Measurements from ENCODE around the gene TDP2. TPM values are rescaled to one million over a fixed set of nuclear protein-coding genes. Genes with fewer than 3 reads are reported as not detected.

The TDP2 gene
- total and polyA plus RNA-seq, 9 of the 15 experiments (the other 6 are each of a cell fraction or from before 2014, with no cell fraction given) = 27.7 to 60.1 (median 31.8) TPM

DNA sequence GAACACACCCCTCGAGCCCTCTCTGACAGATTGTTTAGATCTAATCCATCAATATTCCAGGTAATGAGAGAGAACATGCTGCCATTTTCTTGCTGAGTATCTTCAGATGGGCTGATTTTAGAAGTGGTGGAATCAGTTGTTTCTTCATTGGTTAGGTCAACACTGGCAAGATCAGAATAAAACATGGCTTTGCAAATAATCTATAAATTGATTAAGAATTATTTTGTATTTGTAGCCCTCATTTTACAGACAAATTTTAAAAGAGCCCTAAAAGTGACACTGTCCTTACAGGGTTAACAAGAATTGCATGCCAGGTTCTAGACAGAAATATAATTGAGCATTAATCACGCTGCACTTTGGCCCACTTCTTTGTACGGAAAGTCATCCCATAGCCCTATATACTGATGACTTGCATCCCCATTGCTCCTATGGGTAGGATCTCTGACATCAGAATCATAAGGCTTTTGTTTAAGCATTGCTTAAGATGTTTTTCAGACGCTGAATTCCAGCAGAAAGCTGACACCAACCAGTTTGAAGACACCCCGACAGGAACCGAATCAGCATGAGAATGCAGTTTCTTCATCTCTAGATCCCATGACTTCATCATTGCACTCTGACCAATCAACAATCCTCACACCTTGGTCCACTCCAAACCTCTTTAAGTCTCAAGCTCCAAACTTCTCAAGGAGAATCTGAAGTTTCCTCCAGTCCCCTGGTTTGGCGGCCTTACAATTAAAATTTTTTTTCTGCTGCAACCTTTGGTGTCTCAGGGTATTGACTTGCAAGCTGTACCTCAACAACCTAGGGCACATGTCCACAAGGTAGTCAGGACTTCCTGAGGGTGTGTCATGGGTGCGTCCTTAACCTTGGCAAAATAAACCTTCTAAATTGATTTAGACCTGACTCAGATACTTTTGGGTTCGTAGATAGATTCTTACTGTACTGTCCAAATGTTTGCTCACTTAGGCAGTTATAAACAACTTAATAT, 7.8 kb downstream of the TDP2 start (continued):
- TF ChIP-seq HNRNPL (IDR thresholded peaks at IDR 0.05; ENCODE audit: low read depth, low read length) = no peak
- TF ChIP-seq KDM1A (IDR thresholded peaks at IDR 0.05) = no peak
- no peak for TF ChIP-seq SMAD1 (IDR thresholded peaks at IDR 0.05; ENCODE audit: low read depth, low read length, partially characterized antibody)
- TF ChIP-seq HIVEP1 (CRISPR knock-in tag; IDR thresholded peaks at IDR 0.05) = no peak
- no peak for TF ChIP-seq ZNF143 (CRISPR knock-in tag; IDR thresholded peaks at IDR 0.05)
- no peak for TF ChIP-seq CREM (IDR thresholded peaks at IDR 0.05; ENCODE audit: low read depth)
- TF ChIP-seq ETV6 (IDR thresholded peaks at IDR 0.05; ENCODE audit: borderline replicate concordance in 1 of 2, low read depth in 2 of 2, low read length in 1 of 2) = no peak
- TF ChIP-seq ETV6 (CRISPR knock-in tag; IDR thresholded peaks at IDR 0.05; ENCODE audit: borderline replicate concordance) = no peak
- TF ChIP-seq CHCHD3 (CRISPR knock-in tag; IDR thresholded peaks at IDR 0.05) = no peak
- TF ChIP-seq, protein P1, sequence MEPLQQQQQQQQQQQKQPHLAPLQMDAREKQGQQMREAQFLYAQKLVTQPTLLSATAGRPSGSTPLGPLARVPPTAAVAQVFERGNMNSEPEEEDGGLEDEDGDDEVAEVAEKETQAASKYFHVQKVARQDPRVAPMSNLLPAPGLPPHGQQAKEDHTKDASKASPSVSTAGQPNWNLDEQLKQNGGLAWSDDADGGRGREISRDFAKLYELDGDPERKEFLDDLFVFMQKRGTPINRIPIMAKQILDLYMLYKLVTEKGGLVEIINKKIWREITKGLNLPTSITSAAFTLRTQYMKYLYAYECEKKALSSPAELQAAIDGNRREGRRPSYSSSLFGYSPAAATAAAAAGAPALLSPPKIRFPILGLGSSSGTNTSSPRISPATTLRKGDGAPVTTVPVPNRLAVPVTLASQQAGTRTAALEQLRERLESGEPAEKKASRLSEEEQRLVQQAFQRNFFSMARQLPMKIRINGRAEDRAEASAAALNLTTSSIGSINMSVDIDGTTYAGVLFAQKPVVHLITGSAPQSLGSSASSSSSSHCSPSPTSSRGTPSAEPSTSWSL (CRISPR knock-in tag; IDR thresholded peaks at IDR 0.05; ENCODE audit: borderline replicate concordance) = no peak
- no peak for TF ChIP-seq SAFB (IDR thresholded peaks at IDR 0.05; ENCODE audit: borderline replicate concordance, low read depth, low read length)
- no peak for TF ChIP-seq ZNF436 (CRISPR knock-in tag; IDR thresholded peaks at IDR 0.05)
- TF ChIP-seq, protein P2, sequence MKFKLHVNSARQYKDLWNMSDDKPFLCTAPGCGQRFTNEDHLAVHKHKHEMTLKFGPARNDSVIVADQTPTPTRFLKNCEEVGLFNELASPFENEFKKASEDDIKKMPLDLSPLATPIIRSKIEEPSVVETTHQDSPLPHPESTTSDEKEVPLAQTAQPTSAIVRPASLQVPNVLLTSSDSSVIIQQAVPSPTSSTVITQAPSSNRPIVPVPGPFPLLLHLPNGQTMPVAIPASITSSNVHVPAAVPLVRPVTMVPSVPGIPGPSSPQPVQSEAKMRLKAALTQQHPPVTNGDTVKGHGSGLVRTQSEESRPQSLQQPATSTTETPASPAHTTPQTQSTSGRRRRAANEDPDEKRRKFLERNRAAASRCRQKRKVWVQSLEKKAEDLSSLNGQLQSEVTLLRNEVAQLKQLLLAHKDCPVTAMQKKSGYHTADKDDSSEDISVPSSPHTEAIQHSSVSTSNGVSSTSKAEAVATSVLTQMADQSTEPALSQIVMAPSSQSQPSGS (CRISPR knock-in tag; IDR thresholded peaks at IDR 0.05) = no peak
- TF ChIP-seq ZNF75A (CRISPR knock-in tag; IDR thresholded peaks at IDR 0.05) = no peak
- TF ChIP-seq SETDB1 (IDR thresholded peaks at IDR 0.05; ENCODE audit: low read length) = no peak
- TF ChIP-seq KAT8 (IDR thresholded peaks at IDR 0.05; ENCODE audit: low read depth) = no peak
- TF ChIP-seq HDAC1 (IDR thresholded peaks at IDR 0.05) = 0 out of 4 replicates have a peak, but pooled peaks of 1 of the 2 experiments have one; percentile 34
- no peak for TF ChIP-seq PCBP1 (IDR thresholded peaks at IDR 0.05; ENCODE audit: low read depth, low read length, poor library complexity, severe bottlenecking)
- TF ChIP-seq, protein P3, sequence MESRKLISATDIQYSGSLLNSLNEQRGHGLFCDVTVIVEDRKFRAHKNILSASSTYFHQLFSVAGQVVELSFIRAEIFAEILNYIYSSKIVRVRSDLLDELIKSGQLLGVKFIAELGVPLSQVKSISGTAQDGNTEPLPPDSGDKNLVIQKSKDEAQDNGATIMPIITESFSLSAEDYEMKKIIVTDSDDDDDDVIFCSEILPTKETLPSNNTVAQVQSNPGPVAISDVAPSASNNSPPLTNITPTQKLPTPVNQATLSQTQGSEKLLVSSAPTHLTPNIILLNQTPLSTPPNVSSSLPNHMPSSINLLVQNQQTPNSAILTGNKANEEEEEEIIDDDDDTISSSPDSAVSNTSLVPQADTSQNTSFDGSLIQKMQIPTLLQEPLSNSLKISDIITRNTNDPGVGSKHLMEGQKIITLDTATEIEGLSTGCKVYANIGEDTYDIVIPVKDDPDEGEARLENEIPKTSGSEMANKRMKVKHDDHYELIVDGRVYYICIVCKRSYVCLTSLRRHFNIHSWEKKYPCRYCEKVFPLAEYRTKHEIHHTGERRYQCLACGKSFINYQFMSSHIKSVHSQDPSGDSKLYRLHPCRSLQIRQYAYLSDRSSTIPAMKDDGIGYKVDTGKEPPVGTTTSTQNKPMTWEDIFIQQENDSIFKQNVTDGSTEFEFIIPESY (CRISPR knock-in tag; IDR thresholded peaks at IDR 0.05) = no peak
